Caki2 (cell line): ENCODE data around the gene CEACAM20. TPM values are rescaled to one million over a fixed set of nuclear protein-coding genes. Genes with fewer than 3 reads are reported as not detected.
"Not testable (repeated sequence)": the region's sequence is repeated elsewhere in the genome, so short reads cannot be mapped to it uniquely, and the experiment has no call there.

ENCODE experiments used
- DNase-seq: peaks from one replicate; pipeline ENCODE4 v3.0.0-alpha.2; 2015; ENCODE audit warnings: low read depth
- in situ Hi-C: cut with HindIII; loops from 2 replicates; pipeline ENCODE4 v1.10.0; 2016; ENCODE audit warnings: low sequenced_read_pairs, low pct_unique_long_range_greater_than_20kb, mixed read lengths
- total RNA-seq: library from RNA; depleted of rRNA; stranded (reverse); fragments of >200 nt; shearing (Covaris generic); gene quantifications from 2 replicates; pipeline ENCODE4 v1.2.3, GENCODE V29; 2014; ENCODE audit warnings: low replicate concordance; rRNA removed

Gene CEACAM20
- not detected in 2 replicates for total RNA-seq

DNA sequence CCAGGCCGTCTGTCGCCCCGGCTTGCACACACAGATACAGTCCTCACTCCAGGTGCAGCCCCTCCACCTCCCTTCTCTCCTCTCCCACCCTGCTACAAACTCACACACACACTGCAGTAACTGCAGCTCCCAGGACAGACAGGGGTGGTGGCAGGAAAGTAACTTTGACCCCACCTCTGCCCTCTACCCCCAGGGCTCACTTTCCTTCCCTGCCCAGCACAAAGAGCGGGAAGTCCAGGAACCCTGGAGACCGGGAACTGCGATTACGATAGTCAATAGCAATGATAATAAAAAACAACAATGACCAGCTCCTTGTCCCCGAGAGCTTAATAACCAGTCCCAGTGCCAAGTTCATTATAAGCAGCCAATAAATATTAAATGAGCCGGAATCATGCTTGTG lies at the start of gene CEACAM20:
CEACAM20 (minus strand) TSS at position 140 of the 400 bp plus-strand sequence. CDS start 166 bp downstream, outside the sequence.
- in situ Hi-C loops = no loop called here
- no peak for DNase-seq

DNA sequence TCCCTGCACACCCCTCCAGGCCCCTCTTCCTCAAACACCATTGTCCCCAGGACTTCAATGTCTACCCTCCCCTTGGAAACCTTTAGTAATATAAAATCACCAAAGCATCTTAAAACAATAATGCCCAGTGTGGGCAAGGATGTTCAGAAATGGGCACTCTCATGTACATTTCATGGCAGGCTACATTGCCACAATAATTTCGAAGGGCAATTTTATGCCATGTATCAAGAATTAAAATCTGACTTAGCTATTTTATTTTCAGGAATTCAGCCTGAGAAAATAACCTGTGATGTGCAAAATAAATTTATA lies 48.0 kb upstream of the CEACAM20 start:
- DNase-seq = no peak
- in situ Hi-C loops = no loop called here

DNA sequence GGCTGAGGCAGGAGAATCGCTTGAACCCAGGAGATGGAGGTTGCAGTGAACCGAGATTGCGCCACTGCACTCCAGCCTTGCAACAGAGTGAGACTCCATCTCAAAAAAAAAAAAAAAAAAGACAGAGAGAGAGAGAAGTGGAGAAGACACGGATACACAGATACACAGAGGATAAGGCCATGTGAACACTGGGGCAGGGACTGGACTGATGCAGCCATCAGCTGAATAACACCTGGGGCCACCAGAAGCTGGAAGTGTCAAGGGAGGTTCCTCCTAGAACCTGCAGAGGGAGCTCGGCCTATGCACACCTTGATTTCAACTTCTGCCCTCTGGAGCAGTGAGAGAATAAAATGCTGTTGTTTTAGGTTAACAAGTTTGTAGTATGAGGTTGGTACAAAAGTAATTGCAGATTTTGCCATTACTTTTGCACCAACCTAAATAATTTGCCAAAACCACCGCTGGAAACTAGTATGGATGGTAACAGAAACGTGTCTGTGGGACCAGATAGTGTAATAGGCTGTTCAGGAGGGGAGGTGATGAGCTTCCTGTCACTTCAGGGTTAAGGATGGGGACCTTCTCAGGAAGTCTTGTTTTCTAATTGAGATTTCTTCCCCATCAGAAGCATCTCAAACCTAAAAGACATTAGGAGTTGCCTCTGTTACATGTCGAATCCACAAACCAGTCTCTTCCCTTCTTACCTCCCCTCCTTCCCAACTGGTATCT lies 47.5 kb upstream of the CEACAM20 start:
- in situ Hi-C loops = no loop called here
- DNase-seq = peak; percentile 39

DNA sequence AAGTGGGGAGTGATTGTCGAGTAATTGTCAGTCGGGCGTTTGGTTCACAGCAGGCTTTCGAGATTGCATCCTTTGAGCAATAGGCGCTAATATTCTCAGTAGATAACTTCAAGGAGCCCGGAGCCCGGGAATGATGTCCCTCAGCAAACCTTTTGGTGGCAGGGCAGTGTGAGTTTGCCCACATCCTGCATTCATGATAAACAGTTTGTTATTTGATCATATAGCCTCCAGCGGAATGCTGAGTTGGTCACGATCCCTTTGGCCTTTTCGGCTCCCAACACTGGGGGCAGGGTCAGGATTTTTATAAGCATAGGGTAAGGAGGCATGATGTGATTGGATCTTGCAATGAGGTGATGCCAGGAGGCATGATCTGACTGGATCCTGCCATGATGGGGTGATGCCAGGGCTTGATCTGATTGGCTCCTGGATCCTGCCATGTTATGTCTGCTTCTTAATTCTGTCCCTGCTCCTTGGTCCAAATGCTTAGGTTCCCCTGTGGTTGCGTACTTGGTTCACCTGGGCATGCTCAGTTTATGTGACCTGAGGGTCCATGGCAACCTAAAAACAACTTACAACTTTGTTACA lies 45.7 kb upstream of the CEACAM20 start:
- DNase-seq = no peak
- in situ Hi-C loops = no loop called here

DNA sequence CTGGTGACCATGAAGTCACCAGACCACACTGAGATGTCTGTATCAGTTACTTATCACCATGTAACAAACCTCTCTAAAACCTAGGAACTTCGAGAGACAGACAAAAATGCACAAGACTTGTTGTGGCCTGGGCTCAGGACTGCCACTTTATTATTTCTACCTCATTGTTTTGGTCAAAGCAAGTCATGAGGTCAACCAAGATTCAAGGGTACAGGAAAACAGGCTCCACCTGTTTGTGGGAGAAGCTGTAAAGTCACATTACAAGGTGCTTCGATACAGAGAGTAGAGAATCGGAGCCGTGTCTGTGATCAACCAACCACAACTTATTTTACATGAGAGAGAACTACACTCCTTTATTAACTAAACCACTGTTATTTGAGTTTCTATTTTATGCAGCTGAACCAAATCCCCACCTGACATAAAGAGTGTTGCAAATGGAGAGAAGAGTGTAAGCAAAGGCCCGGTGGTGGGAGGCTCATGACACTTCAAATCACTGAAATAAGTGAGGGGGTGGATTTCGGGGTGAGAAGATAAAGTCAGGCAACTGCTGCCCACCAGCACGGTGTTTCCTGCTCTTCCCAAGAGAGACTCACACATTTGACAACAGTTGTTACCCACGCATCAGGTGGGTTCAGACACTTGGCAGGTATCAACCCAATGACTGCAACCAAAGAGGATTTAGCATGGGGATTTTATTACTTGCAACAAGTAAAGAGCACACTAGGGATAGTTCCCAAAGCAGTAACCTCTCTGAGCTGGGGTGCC lies 44.9 kb upstream of the CEACAM20 start:
- in situ Hi-C loops = no loop called here
- no peak for DNase-seq

DNA sequence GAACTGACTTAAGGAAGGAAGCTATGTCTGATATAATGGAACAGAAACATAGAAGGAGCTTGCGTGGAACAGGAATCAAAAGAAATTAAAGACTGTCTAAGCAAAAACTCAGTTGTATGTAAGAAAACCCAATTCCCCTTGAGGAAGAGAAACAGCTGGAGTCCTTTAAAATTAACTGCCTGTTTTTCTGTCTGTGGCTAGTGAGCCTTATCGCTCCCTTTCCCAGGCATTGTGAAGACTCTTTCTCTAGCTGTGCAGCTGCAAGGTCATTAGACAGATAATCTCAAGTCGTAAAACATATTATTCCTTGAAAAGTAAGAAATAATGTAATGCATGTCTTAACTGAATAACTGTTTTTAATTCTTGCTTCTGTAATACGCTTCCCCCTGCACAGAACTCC lies 44.2 kb upstream of the CEACAM20 start:
- DNase-seq = no peak
- in situ Hi-C loops = no loop called here

DNA sequence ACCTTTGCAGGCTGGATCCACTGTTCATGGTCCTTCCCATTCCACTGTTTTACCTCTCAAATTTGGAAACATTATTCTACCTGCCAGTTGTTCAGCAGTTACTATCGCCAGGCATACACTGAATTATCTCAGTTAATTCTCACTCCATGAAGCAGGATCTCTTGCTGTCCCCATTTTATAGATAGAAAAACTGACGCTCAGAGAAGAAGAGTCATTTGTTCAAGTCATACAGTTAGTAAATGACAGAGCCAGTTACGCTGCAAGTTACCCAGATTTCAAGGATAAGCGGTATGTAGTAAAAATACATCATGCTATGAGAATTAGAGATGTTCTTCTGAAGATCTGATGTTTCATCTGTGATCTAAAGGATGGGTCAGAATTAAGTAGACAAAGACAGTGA lies 43.7 kb upstream of the CEACAM20 start:
- in situ Hi-C loops = no loop called here
- no peak for DNase-seq

DNA sequence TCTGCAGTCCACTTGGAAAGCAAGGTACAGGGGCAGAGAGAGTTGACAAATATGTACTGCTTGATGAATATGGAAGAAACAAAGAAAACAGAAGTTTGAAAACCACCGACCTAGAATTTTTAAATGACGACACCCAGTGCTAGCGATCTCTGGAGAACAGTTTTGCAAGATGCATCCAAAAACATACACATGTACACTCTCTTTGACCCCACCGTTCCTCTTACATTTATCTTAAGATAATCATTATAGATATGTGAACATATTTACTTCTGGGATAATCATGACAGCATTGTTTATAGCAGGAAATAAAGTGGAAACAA lies 43.1 kb upstream of the CEACAM20 start:
- DNase-seq = no peak
- in situ Hi-C loops = no loop called here

DNA sequence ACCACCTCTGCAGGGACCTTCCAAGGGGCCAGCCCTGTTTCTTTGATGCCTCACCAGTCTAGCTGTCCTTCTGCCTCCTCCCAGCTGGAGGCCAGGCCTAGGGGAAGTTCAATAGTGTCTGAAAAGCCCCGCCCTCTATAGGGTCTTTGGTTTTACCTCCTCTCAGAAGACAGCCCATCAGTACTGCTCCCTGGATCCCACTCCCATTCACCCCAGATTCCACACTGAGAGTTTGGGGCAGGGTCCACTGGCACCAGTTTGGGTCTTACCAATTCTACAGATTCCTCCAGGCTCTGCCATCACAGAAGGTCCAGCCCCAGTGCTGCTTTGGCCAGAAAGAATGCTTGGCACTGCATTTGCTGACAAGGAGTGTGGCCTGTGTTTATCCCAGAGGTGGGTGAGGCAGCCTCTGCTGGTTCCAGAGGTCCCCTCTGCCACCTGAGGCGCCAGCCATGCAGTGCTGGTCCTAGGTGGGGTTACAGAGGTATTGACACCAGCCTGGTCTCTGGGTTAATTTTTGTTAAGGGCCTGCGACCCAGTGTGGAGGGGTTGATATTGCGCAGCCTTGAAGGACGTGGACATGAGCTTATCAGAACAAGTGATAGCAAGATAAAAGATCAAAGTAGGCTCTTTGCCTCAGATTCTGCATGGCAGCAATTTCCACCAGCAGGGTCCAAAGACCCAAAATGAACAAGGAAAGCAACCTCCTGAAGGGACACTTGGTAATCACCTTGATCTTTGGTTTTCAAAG lies 42.5 kb upstream of the CEACAM20 start:
- in situ Hi-C loops = no loop called here
- DNase-seq = no peak

DNA sequence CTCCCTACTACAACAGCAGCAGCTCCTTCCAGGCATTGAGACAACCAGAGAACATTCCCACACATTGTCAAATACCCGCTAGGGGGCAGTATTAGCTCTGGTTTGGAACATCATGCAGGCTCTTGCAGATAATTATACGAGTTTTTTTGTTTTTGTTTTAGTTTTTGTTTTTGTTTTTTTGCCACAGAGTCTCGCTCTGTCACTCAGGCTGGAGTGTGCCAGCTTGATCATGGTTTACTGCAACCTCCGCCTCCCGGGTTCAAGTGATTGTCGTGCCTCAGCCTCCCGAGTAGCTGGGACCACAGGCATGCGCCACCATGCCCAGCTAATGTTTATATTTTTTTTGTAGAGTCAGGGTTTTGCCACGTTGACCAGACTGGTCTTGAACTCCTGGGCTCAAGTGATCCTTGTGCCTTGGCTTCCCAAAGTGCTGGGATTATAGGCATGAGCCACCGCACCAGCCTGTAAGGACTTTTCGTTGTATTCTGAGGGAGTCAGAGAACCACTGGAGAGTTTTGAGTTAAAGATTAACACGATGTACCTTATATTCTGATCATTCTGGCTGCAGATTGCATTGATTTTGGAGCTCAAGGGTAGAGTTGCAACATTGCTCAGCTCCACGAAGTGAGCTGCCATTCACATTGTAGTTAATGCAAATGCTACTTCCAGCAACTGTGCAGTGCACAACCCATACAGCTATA lies 41.7 kb upstream of the CEACAM20 start:
- in situ Hi-C loops = no loop called here
- DNase-seq = peak; percentile 63

DNA sequence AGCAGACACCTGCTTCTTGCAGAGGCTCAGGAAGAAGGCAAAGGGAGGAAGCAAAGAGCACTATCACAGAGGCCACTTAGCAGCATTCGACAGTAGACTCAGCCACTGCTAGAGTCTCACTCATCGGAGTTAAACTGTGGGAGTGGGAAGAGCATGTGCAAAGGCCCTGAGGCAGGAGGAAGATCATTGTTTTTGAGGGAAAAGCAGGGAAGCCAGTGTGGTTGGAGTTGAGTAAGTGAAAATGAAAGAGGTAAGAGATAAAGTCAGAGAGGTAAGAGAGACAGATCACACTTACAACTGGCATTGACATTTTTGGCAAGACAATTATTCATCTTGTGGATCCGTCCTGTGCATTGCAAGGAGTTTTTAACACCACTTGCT lies 41.1 kb upstream of the CEACAM20 start:
- in situ Hi-C loops = no loop called here
- DNase-seq = no peak

DNA sequence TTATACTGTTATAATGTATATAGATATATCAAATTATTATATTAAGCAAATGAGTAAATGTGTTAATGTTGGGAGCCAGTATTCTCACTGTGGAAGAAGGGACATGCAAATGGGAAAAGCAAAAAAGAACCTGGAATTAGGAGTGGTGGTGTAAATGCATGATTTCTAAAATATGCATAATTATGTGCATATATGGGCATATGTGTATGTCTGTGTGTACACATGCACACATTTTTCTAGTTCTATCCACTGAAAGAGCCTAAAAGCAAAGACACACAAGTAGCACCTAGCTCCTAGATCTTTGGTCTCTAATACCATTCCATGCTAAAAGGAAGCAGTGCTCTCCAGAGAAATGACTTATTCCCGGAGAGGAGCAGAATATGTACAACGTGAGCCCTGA lies 38.3 kb upstream of the CEACAM20 start:
- in situ Hi-C loops = no loop called here
- DNase-seq = no peak

DNA sequence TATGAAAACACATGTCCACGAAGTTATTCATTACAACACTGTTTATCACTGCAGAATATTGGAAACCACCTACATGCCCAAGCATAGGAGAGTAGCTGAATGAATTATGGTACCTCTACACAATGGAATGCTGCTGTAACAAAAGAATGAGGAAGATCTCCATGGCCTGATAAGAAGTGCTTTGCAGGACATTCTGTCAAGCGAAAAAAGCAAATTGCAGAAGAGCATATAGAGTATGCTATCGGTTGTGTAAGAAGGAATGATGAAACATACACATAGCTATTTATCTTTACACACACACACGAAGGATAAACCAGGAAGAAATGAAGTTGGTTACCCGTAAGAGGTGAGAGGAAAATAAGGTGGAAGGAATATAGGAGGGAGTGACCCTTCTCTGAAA lies 37.5 kb upstream of the CEACAM20 start:
- in situ Hi-C loops = no loop called here
- no peak for DNase-seq

DNA sequence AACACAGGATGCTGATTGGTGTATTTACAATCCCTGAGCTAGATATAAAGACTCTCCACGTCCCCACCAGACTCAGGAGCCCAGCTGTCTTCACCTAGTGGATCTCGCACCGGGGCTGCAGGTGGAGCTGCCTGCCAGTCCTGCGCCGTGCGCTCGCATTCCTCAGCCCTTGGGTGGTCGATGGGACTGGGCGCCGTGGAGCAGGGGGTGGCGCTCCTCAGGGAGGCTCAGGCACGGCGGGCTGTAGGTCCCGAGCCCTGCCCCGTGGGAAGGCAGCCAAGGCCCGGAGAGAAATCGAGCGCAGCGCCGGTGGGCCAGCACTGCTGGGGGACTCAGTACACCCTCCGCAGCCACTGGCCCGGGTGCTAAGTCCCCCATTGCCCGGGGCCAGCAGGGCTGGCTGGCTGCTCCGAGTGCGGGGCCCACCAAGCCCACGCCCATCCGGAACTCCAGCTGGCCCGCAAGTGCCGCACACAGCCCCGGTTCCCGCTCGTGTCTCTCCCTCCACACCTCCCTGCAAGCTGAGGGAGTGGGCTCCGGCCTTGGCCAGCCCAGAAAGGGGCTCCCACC lies 33.7 kb upstream of the CEACAM20 start:
- DNase-seq, in situ Hi-C loops: not testable (repeated sequence)

DNA sequence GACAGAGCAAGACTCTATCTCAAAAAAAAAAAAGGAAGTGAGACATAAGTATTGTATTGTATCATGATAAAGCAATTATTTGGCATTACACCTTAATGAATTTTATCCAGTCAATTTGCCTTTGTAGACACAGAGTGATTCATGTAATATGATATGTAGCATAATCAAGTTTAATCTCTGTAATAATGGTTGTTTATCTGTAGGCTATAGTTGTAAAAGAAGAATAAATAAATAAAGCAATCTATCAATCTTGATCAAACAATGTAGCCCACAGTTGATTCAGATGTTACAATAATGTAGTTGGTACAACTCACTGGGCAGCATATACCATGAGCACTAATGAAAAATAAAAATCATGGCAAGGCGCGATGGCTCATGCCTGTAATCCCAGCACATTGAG lies 28.5 kb upstream of the CEACAM20 start:
- DNase-seq = no peak
- in situ Hi-C loops = no loop called here

DNA sequence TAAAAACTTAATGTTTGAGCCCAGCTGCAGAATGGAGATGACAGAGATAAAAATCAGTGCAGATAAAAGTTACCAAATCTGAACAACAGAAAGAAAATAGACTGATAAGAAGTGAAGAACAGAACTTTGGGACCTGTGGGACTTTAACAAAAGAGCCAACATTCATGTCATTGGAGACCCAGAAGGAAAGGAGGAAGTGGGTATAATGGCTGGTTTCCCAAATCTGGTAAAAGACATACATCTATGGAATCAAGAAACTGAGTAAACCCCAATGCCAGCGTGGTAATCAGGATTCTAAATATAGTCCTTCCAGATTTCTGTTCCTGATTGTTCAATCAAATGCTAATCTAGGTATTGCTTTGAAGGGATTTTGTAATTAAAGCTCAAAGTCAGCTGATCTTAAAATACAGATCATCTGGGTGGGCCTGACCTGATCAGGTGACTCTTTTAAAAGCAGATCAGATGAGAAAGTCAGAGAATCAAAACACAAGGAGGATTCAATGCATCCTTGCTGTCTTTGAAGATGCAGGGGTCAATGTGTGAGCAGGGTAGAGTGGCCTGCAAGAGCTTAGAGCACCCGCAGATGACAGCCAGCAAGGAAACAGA lies 25.3 kb upstream of the CEACAM20 start:
- no peak for DNase-seq
- in situ Hi-C loops = no loop called here

DNA sequence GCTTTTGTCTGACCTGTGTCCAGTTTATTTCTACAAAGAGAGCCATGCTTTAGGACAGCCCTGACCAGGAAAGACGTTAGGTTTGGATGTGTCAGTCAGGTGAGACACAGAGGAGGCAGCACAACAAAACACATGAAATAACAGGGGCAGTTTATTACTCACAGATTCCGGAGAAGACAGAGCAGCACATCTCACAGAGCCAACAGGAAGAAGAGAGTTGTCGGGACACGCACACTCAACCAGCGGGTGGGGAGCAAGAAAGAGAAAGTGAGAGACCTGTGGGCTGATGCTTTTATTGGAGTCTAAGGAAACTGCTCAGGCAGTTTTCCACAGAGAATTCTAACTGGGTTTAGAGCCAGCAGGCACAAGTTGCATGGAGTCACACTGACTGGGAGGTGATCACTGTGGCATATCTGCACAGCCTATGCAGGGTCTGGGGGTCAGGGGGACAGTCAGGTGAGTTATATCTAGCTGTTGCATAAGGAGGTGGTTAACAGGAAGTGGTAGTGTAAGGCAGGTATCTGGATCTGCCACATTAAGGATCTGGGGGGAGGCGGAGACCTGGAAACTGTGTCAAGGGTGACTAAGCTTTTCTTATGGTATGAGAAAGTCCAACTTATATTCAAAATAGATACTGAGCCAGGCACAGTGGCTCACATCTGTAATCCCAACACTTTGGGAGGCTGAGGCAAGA lies 24.1 kb upstream of the CEACAM20 start:
- DNase-seq = peak; percentile 67
- in situ Hi-C loops = no loop called here
